Endothelial cell of umbilical vein (primary cell): Measurements from ENCODE around the gene ADAMTS17.

Experiments used
- EZH2 ChIP-seq: IDR thresholded peaks from 2 replicates; pipeline ENCODE4 v1.6.1; 2012; ENCODE audit warnings: borderline replicate concordance, low read depth, mild to moderate bottlenecking, moderate library complexity, low read length, inconsistent platforms; ENCODE audit not compliant: severe bottlenecking
- POLR2A ChIP-seq: IDR thresholded peaks from 2 replicates; pipeline ENCODE4 v1.6.1; 2012; ENCODE audit warnings: low read depth, mild to moderate bottlenecking, control low read depth, low read length
- TF ChIP-seq, protein P1 (sequence below), 2 donors: IDR thresholded peaks; 1 replicate in 1 of 2; 2 replicates in 1 of 2; pipeline ENCODE4 v1.5.1; 2011; ENCODE audit warnings: low read length in 2 of 2, mild to moderate bottlenecking in 2 of 2, moderate library complexity in 2 of 2, control low read depth in 1 of 2, inconsistent platforms in 1 of 2, low read depth in 1 of 2; ENCODE audit not compliant: insufficient read depth in 1 of 2; ENCODE audit errors: extremely low read depth in 1 of 2
- TF ChIP-seq, protein P2 (sequence below): IDR thresholded peaks from 2 replicates; pipeline ENCODE4 v1.6.1; 2011; ENCODE audit not compliant: insufficient read depth, insufficient read length

DNA sequence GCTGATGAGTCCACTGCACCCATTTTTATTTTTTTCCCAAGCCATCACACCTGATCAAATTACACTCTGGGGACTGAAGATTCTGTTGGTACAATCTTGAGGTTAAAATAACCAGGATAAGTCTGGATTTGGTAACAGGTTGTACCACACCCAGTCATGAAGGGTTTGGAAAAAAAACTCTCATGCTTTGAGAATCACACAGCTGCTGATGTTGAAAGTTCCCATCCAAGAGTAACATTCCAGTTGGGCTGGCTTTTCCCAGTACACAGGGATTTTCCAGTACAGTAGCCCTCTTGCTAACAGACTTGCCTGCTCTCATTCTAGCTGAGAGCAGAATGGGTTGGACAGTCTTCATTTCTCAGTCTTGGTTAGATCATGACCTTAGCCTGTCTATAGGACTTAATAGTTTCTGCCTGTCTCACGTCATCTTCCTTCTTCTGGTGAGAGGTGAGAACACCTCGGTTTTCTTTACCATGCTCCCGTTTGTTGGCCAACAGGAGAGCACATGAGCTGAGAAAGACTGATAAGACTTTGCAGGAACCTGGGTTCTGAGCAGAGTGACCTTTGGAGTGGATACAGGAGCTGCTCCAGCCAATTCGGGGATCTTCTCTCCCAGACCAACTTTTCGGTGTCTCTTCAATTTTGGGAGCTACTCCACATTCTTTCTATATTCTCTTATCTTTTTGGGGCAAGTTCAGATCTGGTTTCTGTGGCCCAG is 308.5 kb downstream of the ADAMTS17 start:
- TF ChIP-seq, protein P1, sequence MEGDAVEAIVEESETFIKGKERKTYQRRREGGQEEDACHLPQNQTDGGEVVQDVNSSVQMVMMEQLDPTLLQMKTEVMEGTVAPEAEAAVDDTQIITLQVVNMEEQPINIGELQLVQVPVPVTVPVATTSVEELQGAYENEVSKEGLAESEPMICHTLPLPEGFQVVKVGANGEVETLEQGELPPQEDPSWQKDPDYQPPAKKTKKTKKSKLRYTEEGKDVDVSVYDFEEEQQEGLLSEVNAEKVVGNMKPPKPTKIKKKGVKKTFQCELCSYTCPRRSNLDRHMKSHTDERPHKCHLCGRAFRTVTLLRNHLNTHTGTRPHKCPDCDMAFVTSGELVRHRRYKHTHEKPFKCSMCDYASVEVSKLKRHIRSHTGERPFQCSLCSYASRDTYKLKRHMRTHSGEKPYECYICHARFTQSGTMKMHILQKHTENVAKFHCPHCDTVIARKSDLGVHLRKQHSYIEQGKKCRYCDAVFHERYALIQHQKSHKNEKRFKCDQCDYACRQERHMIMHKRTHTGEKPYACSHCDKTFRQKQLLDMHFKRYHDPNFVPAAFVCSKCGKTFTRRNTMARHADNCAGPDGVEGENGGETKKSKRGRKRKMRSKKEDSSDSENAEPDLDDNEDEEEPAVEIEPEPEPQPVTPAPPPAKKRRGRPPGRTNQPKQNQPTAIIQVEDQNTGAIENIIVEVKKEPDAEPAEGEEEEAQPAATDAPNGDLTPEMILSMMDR (IDR thresholded peaks at IDR 0.05; ENCODE audit: extremely low read depth in 1 of 2, insufficient read depth in 1 of 2, low read depth in 1 of 2, low read length in 2 of 2): no peak
- TF ChIP-seq, protein P2, sequence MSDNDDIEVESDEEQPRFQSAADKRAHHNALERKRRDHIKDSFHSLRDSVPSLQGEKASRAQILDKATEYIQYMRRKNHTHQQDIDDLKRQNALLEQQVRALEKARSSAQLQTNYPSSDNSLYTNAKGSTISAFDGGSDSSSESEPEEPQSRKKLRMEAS: no peak
- no peak for TF ChIP-seq POLR2A
- no peak for TF ChIP-seq EZH2
